ENCODE results near the gene GAP43. TPM values are rescaled to one million over a fixed set of nuclear protein-coding genes. Genes with fewer than 3 reads are reported as not detected.
A peak's percentile ranks its signal among the peaks of the same experiment; 100 is the strongest.

Gene GAP43
- not detected in 2 replicates for total RNA-seq

GRCh38 chr3:115623044-115623868 is at the start of gene GAP43:
Gene GAP43, plus strand, starts transcription at chr3:115623510. Its CDS starts 180 bp downstream, at chr3:115623690.
- FAIRE-seq (no peak), DNase-seq (ENCODE audit: low read depth) (peak; percentile 57)
- H3K27me3 ChIP-seq (ENCODE audit: control insufficient read depth, insufficient read depth, low read length) = peaks cover 8% of the 10 kb centered on the region
- no peaks in the 10 kb centered on the region for H3K36me3 ChIP-seq (ENCODE audit: control insufficient read depth, insufficient read depth, low read length)
- no peak within 1 kb of the TSS for H3K4me3 ChIP-seq (ENCODE audit: low read depth, low read length)
- no peak for TF ChIP-seq CTCF (IDR thresholded peaks at IDR 0.05; ENCODE audit: insufficient read depth, low read length, severe bottlenecking)

GRCh38 chr3:115576325-115576875 is 46.9 kb upstream of the GAP43 start:
- DNase-seq (ENCODE audit: low read depth) (no peak), FAIRE-seq (no peak)
- H3K4me3 ChIP-seq (ENCODE audit: low read depth, low read length) = no peak overlapping the region
- TF ChIP-seq CTCF (IDR thresholded peaks at IDR 0.05; ENCODE audit: insufficient read depth, low read length, severe bottlenecking) = no peak
- no peaks in the 10 kb centered on the region for H3K27me3 ChIP-seq (ENCODE audit: control insufficient read depth, insufficient read depth, low read length)
- H3K36me3 ChIP-seq (ENCODE audit: control insufficient read depth, insufficient read depth, low read length) = no peaks in the 10 kb centered on the region

- no peak overlapping the region for H3K4me3 ChIP-seq (ENCODE audit: low read depth, low read length)
- peak; percentile 3 for DNase-seq (ENCODE audit: low read depth)
- no peaks in the 10 kb centered on the region for H3K36me3 ChIP-seq (ENCODE audit: control insufficient read depth, insufficient read depth, low read length)
- no peak for FAIRE-seq
- no peak for TF ChIP-seq CTCF (IDR thresholded peaks at IDR 0.05; ENCODE audit: insufficient read depth, low read length, severe bottlenecking)
- H3K27me3 ChIP-seq (ENCODE audit: control insufficient read depth, insufficient read depth, low read length) = no peaks in the 10 kb centered on the region
Observed at GRCh38 chr3:115577000-115577399, 46.3 kb upstream of the GAP43 start.

GRCh38 chr3:115578331-115578730 is 45.0 kb upstream of the GAP43 start:
- no peak overlapping the region for H3K4me3 ChIP-seq (ENCODE audit: low read depth, low read length)
- FAIRE-seq (no peak), DNase-seq (ENCODE audit: low read depth) (no peak)
- no peaks in the 10 kb centered on the region for H3K36me3 ChIP-seq (ENCODE audit: control insufficient read depth, insufficient read depth, low read length)
- no peaks in the 10 kb centered on the region for H3K27me3 ChIP-seq (ENCODE audit: control insufficient read depth, insufficient read depth, low read length)
- TF ChIP-seq CTCF (IDR thresholded peaks at IDR 0.05; ENCODE audit: insufficient read depth, low read length, severe bottlenecking) = no peak

GRCh38 chr3:115580566-115580965 is 42.7 kb upstream of the GAP43 start:
- no peak for TF ChIP-seq CTCF (IDR thresholded peaks at IDR 0.05; ENCODE audit: insufficient read depth, low read length, severe bottlenecking)
- DNase-seq (ENCODE audit: low read depth) = no peak
- Histone ChIP-seq H3K4me3 (ENCODE audit: low read depth, low read length) (no peak overlapping the region), H3K36me3 (ENCODE audit: control insufficient read depth, insufficient read depth, low read length) (no peaks in the 10 kb centered on the region), H3K27me3 (ENCODE audit: control insufficient read depth, insufficient read depth, low read length) (no peaks in the 10 kb centered on the region)
- FAIRE-seq = no peak

All from bronchial epithelial cell (primary cell).